H1 (cell line): ENCODE measurements around the gene SGMS1. TPM values are rescaled to one million over a fixed set of nuclear protein-coding genes. Genes with fewer than 3 reads are reported as not detected.

Experiments used
- CTCF ChIA-PET: fragments of 300-600 bp; sonication (Branson Sonifier 250); formaldehyde crosslinking; loops from one replicate; lab custom pipeline; 2021; ENCODE audit not compliant: partially characterized antibody; lab: Charles Lee
- POLR2A ChIA-PET: fragments of 300-600 bp; sonication (Branson Sonifier 250); formaldehyde crosslinking; loops from one replicate; lab custom pipeline; 2021; ENCODE audit warnings: inconsistent platforms; ENCODE audit not compliant: partially characterized antibody; lab: Charles Lee
- DNase-seq, 2 experiments: peaks; one replicate each; pipeline versions ENCODE4 v3.0.0 to v3.0.0-alpha.2; 2010 to 2022; ENCODE audit warnings: low spot score in 2 of 2, low read depth in 1 of 2, mixed read lengths in 1 of 2
- FAIRE-seq: peaks from 2 replicates; lab custom pipeline; 2011; peaks lifted over from hg19 to GRCh38; lab: Jason Lieb, UNC
- H2AFZ ChIP-seq: 2 replicates; pipeline ENCODE4 v1.8.1; 2012; ENCODE audit warnings: low read length, inconsistent platforms
- H2AK5ac ChIP-seq: 2 replicates; pipeline ENCODE4 v1.6.1; 2013; ENCODE audit warnings: low read depth, low read length
- H2BK120ac ChIP-seq: replicated peaks from 2 replicates; pipeline ENCODE3; 2013; ENCODE audit warnings: low read depth, low read length, inconsistent platforms
- H2BK12ac ChIP-seq: 2 replicates; pipeline ENCODE4 v1.6.1; 2013; ENCODE audit warnings: low read depth, low read length
- H2BK15ac ChIP-seq: 2 replicates; pipeline ENCODE4 v1.6.1; 2013; ENCODE audit warnings: low read length
- H2BK20ac ChIP-seq: 2 replicates; pipeline ENCODE4 v1.6.1; 2013; ENCODE audit warnings: low read length
- H2BK5ac ChIP-seq: 2 replicates; pipeline ENCODE4 v1.6.1; 2013; ENCODE audit warnings: low read depth, low read length
- H3K14ac ChIP-seq: 2 replicates; pipeline ENCODE4 v1.6.1; 2013; ENCODE audit warnings: inconsistent platforms; ENCODE audit not compliant: insufficient read length
- H3K18ac ChIP-seq: 2 replicates; pipeline ENCODE4 v1.6.1; 2013; ENCODE audit warnings: low read length; ENCODE audit errors: extremely low read depth
- H3K23ac ChIP-seq: 2 replicates; pipeline ENCODE4 v1.6.1; 2013; ENCODE audit warnings: inconsistent platforms; ENCODE audit not compliant: insufficient read length
- H3K23me2 ChIP-seq: 2 replicates; pipeline ENCODE4 v1.6.1; 2013; ENCODE audit warnings: low read depth, low read length
- H3K27ac ChIP-seq: 2 replicates; pipeline ENCODE4 v1.6.1; 2011; ENCODE audit warnings: low read depth, low read length, inconsistent platforms
- H3K27me3 ChIP-seq, 4 experiments: replicated peaks in 1 of 4; 1 replicate in 1 of 4; 2 replicates in 3 of 4; pipeline versions ENCODE4 v1.6.1 to v1.8.1; 2011 to 2013; ENCODE audit warnings: low read length in 3 of 4, mild to moderate bottlenecking in 3 of 4, inconsistent platforms in 2 of 4, mixed read lengths in 2 of 4, moderate library complexity in 1 of 4; ENCODE audit not compliant: control insufficient read depth in 3 of 4, insufficient read depth in 3 of 4; ENCODE audit errors: extremely low read depth in 1 of 4
- H3K36me3 ChIP-seq, 4 experiments: 2 replicates each; pipeline versions ENCODE4 v1.6.1 to v1.8.1; 2011 to 2013; ENCODE audit warnings: mild to moderate bottlenecking in 4 of 4, low read length in 3 of 4, moderate library complexity in 2 of 4, control low read depth in 1 of 4, inconsistent platforms in 1 of 4; ENCODE audit not compliant: insufficient read depth in 4 of 4, control insufficient read depth in 2 of 4
- H3K4ac ChIP-seq: replicated peaks from 2 replicates; pipeline ENCODE3; 2013; ENCODE audit warnings: low read length, low read depth, mixed read lengths, inconsistent platforms; ENCODE audit not compliant: insufficient read length
- H3K4me1 ChIP-seq, 4 experiments: replicated peaks in 1 of 4; 1 replicate in 1 of 4; 2 replicates in 3 of 4; pipeline versions ENCODE4 v1.6.1 to v1.8.1; 2011 to 2013; ENCODE audit warnings: low read length in 3 of 4, inconsistent platforms in 2 of 4, mixed read lengths in 1 of 4; ENCODE audit not compliant: insufficient read depth in 4 of 4, control insufficient read depth in 3 of 4
- H3K4me2 ChIP-seq, 2 experiments: 2 replicates each; pipeline versions ENCODE4 v1.6.1 to v1.8.1; 2011 to 2013; ENCODE audit warnings: low read depth in 2 of 2, low read length in 2 of 2, control low read depth in 1 of 2, inconsistent platforms in 1 of 2, mild to moderate bottlenecking in 1 of 2; ENCODE audit not compliant: insufficient read depth in 1 of 2
- H3K4me3 ChIP-seq, 4 experiments: fragments of 200-600, 300-600 bp in 1 of 4; sonication (generic), shearing (Covaris generic), sonication (Bioruptor Twin) in 1 of 4; 2 replicates each; pipeline versions ENCODE4 v1.5.1 to v1.8.1; 2011 to 2016; ENCODE audit warnings: low read length in 4 of 4, low read depth in 3 of 4, control low read depth in 2 of 4, inconsistent platforms in 2 of 4, mild to moderate bottlenecking in 2 of 4, mixed read lengths in 1 of 4, moderate library complexity in 1 of 4; ENCODE audit not compliant: insufficient read depth in 2 of 4; ENCODE audit errors: extremely low read depth in 1 of 4
- H3K56ac ChIP-seq: replicated peaks from 2 replicates; pipeline ENCODE3; 2013; ENCODE audit warnings: low read depth, mild to moderate bottlenecking, mixed read lengths, low read length, inconsistent platforms; ENCODE audit not compliant: insufficient read length
- H3K79me1 ChIP-seq: 2 replicates; pipeline ENCODE4 v1.6.1; 2013; ENCODE audit warnings: low read depth, low read length, control low read depth
- H3K79me2 ChIP-seq, 2 experiments: 2 replicates each; pipeline versions ENCODE4 v1.6.1 to v1.8.1; 2012 to 2013; ENCODE audit warnings: low read length in 2 of 2, mild to moderate bottlenecking in 2 of 2, inconsistent platforms in 1 of 2; ENCODE audit not compliant: insufficient read depth in 2 of 2, control insufficient read depth in 1 of 2
- H3K9ac ChIP-seq, 4 experiments: replicated peaks in 1 of 4; 1 replicate in 1 of 4; 2 replicates in 3 of 4; pipeline versions ENCODE4 v1.6.1 to v1.8.1; 2011 to 2013; ENCODE audit warnings: low read depth in 3 of 4, low read length in 3 of 4, control low read depth in 2 of 4, mild to moderate bottlenecking in 2 of 4, moderate library complexity in 2 of 4, inconsistent platforms in 1 of 4; ENCODE audit errors: extremely low read depth in 1 of 4
- H3K9me3 ChIP-seq, 2 experiments: 2 replicates each; pipeline versions ENCODE4 v1.6.1 to v1.8.1; 2012 to 2013; ENCODE audit warnings: mild to moderate bottlenecking in 2 of 2, moderate library complexity in 2 of 2, control low read depth in 1 of 2, inconsistent platforms in 1 of 2, low read depth in 1 of 2, low read length in 1 of 2, mixed read lengths in 1 of 2; ENCODE audit not compliant: insufficient read depth in 2 of 2
- H4K20me1 ChIP-seq, 2 experiments: replicated peaks in 1 of 2; 2 replicates each; pipeline versions ENCODE3 to v1.8.1; 2011 to 2013; ENCODE audit warnings: inconsistent platforms in 2 of 2, low read length in 2 of 2, mild to moderate bottlenecking in 1 of 2; ENCODE audit not compliant: insufficient read depth in 2 of 2, control insufficient read depth in 1 of 2
- H4K5ac ChIP-seq: 2 replicates; pipeline ENCODE4 v1.6.1; 2013; ENCODE audit warnings: low read length, low read depth, mixed read lengths, inconsistent platforms; ENCODE audit not compliant: insufficient read length
- H4K8ac ChIP-seq: 2 replicates; pipeline ENCODE4 v1.8.0; 2013; ENCODE audit warnings: mild to moderate bottlenecking, moderate library complexity, low read length, inconsistent platforms; ENCODE audit not compliant: insufficient read depth; ENCODE audit errors: extremely low read depth
- H4K91ac ChIP-seq: replicated peaks from 2 replicates; pipeline ENCODE3; 2013; ENCODE audit warnings: low read length, mixed read lengths, inconsistent platforms; ENCODE audit not compliant: insufficient read length
- CBX5 ChIP-seq: fragments of 300-800, 300-1000 bp; sonication (generic); IDR thresholded peaks from 2 replicates; pipeline ENCODE4 v1.7.1; 2016; ENCODE audit warnings: antibody characterized with exemption, low read length, low read depth
- CTBP2 ChIP-seq: IDR thresholded peaks from 2 replicates; pipeline ENCODE4 v1.7.0; 2011; ENCODE audit warnings: borderline replicate concordance, mild to moderate bottlenecking, moderate library complexity, mixed read lengths, low read length; ENCODE audit not compliant: insufficient read depth, insufficient read length
- SP4 ChIP-seq: IDR thresholded peaks from 2 replicates; pipeline ENCODE4 v1.6.1; 2012; ENCODE audit warnings: low read length, inconsistent platforms
- TAF7 ChIP-seq: optimal IDR thresholded peaks from 2 replicates; pipeline ENCODE3; 2011; ENCODE audit warnings: low read depth, mild to moderate bottlenecking, inconsistent platforms, low read length, moderate library complexity, borderline replicate concordance
- WGBS, 2 experiments: shearing (Covaris generic) in 1 of 2; methylation state at CpG; one replicate each; pipeline versions ENCODE4 v1.1.6 to v1.1.7; 2013 to 2015; ENCODE audit warnings: low lambda C conversion rate in 2 of 2, mixed read lengths in 2 of 2, inconsistent platforms in 1 of 2, low coverage in 1 of 2, missing lambda C conversion rate in 1 of 2; ENCODE audit not compliant: insufficient replicate concordance in 2 of 2, insufficient coverage in 1 of 2, insufficient read length in 1 of 2; ENCODE audit errors: extremely low coverage in 1 of 2, missing lambda C conversion rate in 1 of 2; 5-methylcytosine and 5-hydroxymethylcytosine counted together
- polyA plus RNA-seq, 7 experiments: library from polyadenylated mRNA; depleted of rRNA in 3 of 7; stranded (reverse) in 5 of 7; unstranded in 2 of 7; fragments of >200 nt in 5 of 7; fragments of 200-250 nt in 2 of 7; gene quantifications; 1 replicate in 5 of 7; 2 replicates in 1 of 7; 4 replicates in 1 of 7; pipeline versions ENCODE4 v1.2.1 to v1.2.3, GENCODE V29; 2011 to 2013; ENCODE audit warnings: missing spikeins in 2 of 7, mixed read lengths in 2 of 7
- total RNA-seq: library from RNA; stranded (reverse); fragmentation: NEBNext Ultra II Directional; extraction: Animal tissue kit (Norgen Biotek cat#: 25700); gene quantifications from 2 replicates; pipeline ENCODE4 v1.2.1, GENCODE V29; 2021

The SGMS1 gene
- total and polyA plus RNA-seq, 2 of the 8 experiments (the other 6 are each of a cell fraction or from before 2014, with no cell fraction given), result 6.0 to 15.6 TPM

DNA sequence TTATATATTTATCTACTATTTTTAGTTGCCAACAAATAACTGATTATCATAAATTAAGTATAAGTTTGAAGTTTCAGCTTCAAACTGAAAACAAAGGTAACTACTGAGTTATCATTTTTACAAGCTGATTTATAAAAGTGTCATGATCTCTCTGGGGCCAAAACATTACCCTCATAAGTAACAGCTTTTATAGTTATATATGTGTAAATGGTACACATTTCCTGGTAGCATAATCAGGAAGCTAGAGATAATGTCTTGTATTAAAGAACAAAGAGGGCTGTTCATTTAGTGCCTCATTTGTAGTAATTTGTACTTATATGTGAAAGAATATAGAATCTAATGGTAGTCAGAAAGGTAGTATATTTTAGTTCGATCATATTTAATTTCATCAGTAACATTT lies 162.6 kb downstream of the SGMS1 start:
- H3K9me3 ChIP-seq, result no peaks in the 10 kb centered on the region
- no peaks in the 10 kb centered on the region for H3K79me1 ChIP-seq
- no peak overlapping the region for H2AK5ac ChIP-seq
- no peak overlapping the region for H3K18ac ChIP-seq
- ChIA-PET CTCF (interaction anchor here (1.3 kb wide), 2 partner anchors 30 to 153 kb away, joined by 3 to 4 read pairs; no protein-coding TSS in a partner anchor), POLR2A (interaction anchor here (2.2 kb wide), 1 partner anchor 9 kb away, joined by 5 read pairs; no protein-coding TSS in a partner anchor)
- H4K91ac ChIP-seq, result no peak overlapping the region
- no peaks in the 10 kb centered on the region for H3K4me1 ChIP-seq
- H4K8ac ChIP-seq, result no peak overlapping the region
- H2BK120ac ChIP-seq, result no peak overlapping the region
- H3K4ac ChIP-seq, result no peak overlapping the region
- no peak overlapping the region for H3K9ac ChIP-seq
- H2AFZ ChIP-seq, result no peak overlapping the region
- no peak overlapping the region for H3K14ac ChIP-seq
- no peak for FAIRE-seq
- peaks cover 0 to 10% (median 5%) of the 10 kb centered on the region in 4 experiments; a peak in 3 of 8 replicates for H3K36me3 ChIP-seq
- no peaks in the 10 kb centered on the region for H3K79me2 ChIP-seq
- no peaks in the 10 kb centered on the region for H4K20me1 ChIP-seq
- no peak overlapping the region for H2BK5ac ChIP-seq
- WGBS, 2 experiments, result 86% methylated on average over 1 of the region's 1 CpG; no CpG with 5 or more reads in 1 of the 2 experiments
- no peak overlapping the region for H3K56ac ChIP-seq
- no peak overlapping the region for H3K27ac ChIP-seq
- H2BK20ac ChIP-seq, result no peak overlapping the region
- no peak overlapping the region for H2BK12ac ChIP-seq
- no peaks in the 10 kb centered on the region for H3K23me2 ChIP-seq
- no peak overlapping the region for H4K5ac ChIP-seq
- no peak overlapping the region for H3K23ac ChIP-seq
- no peak overlapping the region for H3K4me3 ChIP-seq
- H3K4me2 ChIP-seq, result no peak overlapping the region
- H3K27me3 ChIP-seq, result no peaks in the 10 kb centered on the region
- no peak for DNase-seq
- no peak overlapping the region for H2BK15ac ChIP-seq
- TF ChIP-seq TAF7 (no peak), SP4 (no peak), CTBP2 (no peak), CBX5 (no peak)
